ENCODE data around the gene TUFT1. TPM values are rescaled to one million over a fixed set of nuclear protein-coding genes. Genes with fewer than 3 reads are reported as not detected.

The TUFT1 gene
- total RNA-seq, 4 donors from 2014 or later, result 15.1 to 20.4 (median 17.5) TPM

- Histone ChIP-seq H3K9me3 (no peaks in the 10 kb centered on the region), H3K27me3 (peaks cover 3% of the 10 kb centered on the region), H3K36me3 (no peaks in the 10 kb centered on the region), H3K4me3 (no peak overlapping the region), H3K27ac (no peak overlapping the region), H3K4me1 (peaks cover 2 to 24% (median 9%) of the 10 kb centered on the region in 3 donors)
- ATAC-seq, result no peak
- WGBS, 2 donors (ENCODE audit: low coverage in 1 of 2), result 70% methylated on average over 4 of the region's 6 CpGs; no CpG with 5 or more reads in 1 of the 2 donors
- TF ChIP-seq CTCF (IDR thresholded peaks at IDR 0.05) (no peak), EP300 (IDR thresholded peaks at IDR 0.05) (no peak), POLR2A (IDR thresholded peaks at IDR 0.05) (no peak), POLR2AphosphoS5 (IDR thresholded peaks at IDR 0.05) (no peak)
Observed at GRCh38 chr1:151508833-151509232, 31.3 kb upstream of the TUFT1 start.

- no peak overlapping the region for H3K27ac ChIP-seq
- H3K4me3 ChIP-seq, result no peak overlapping the region
- H3K4me1 ChIP-seq, result peaks cover 2 to 24% (median 9%) of the 10 kb centered on the region in 3 donors
- 87 to 100% methylated on average over 2 to 13 of the region's 15 CpGs for WGBS, 2 donors (ENCODE audit: low coverage in 1 of 2)
- peaks cover 6% of the 10 kb centered on the region for H3K27me3 ChIP-seq
- TF ChIP-seq POLR2AphosphoS5 (IDR thresholded peaks at IDR 0.05) (no peak), EP300 (IDR thresholded peaks at IDR 0.05) (no peak), POLR2A (IDR thresholded peaks at IDR 0.05) (no peak), CTCF (IDR thresholded peaks at IDR 0.05) (no peak)
- H3K9me3 ChIP-seq, result no peaks in the 10 kb centered on the region
- no peaks in the 10 kb centered on the region for H3K36me3 ChIP-seq
- no peak for ATAC-seq
Observed at GRCh38 chr1:151509350-151510019, 30.6 kb upstream of the TUFT1 start.

GRCh38 chr1:151510020-151510405 is 30.1 kb upstream of the TUFT1 start:
- Histone ChIP-seq H3K4me3 (no peak overlapping the region), H3K27ac (peak overlapping the region in 1 of 4 donors; percentile 88), H3K9me3 (no peaks in the 10 kb centered on the region), H3K36me3 (no peaks in the 10 kb centered on the region), H3K4me1 (peaks cover 2 to 24% (median 9%) of the 10 kb centered on the region in 3 donors), H3K27me3 (peaks cover 6% of the 10 kb centered on the region)
- 51 to 70% methylated on average over 4 to 6 of the region's 9 CpGs for WGBS, 2 donors (ENCODE audit: low coverage in 1 of 2)
- ATAC-seq, result no peak
- no peak for TF ChIP-seq POLR2A (IDR thresholded peaks at IDR 0.05)
- no peak for TF ChIP-seq CTCF (IDR thresholded peaks at IDR 0.05)
- no peak for TF ChIP-seq EP300 (IDR thresholded peaks at IDR 0.05)
- TF ChIP-seq POLR2AphosphoS5 (IDR thresholded peaks at IDR 0.05), result no peak

- H3K36me3 ChIP-seq, result no peaks in the 10 kb centered on the region
- H3K9me3 ChIP-seq, result no peaks in the 10 kb centered on the region
- H3K4me3 ChIP-seq, result peak overlapping the region; percentile 57 to 78
- H3K4me1 ChIP-seq, result peaks cover 2 to 24% (median 9%) of the 10 kb centered on the region in 3 donors
- peak overlapping the region; percentile 30 to 89 (median 86) for H3K27ac ChIP-seq
- no peak for ATAC-seq
- H3K27me3 ChIP-seq, result peaks cover 6% of the 10 kb centered on the region
- WGBS, 2 donors (ENCODE audit: low coverage in 1 of 2), result 4 to 7% methylated on average over 10 of the region's 10 CpGs
- no peak for TF ChIP-seq POLR2AphosphoS5 (IDR thresholded peaks at IDR 0.05)
- no peak for TF ChIP-seq EP300 (IDR thresholded peaks at IDR 0.05)
- no peak for TF ChIP-seq POLR2A (IDR thresholded peaks at IDR 0.05)
- TF ChIP-seq CTCF (IDR thresholded peaks at IDR 0.05), result no peak
Observed at GRCh38 chr1:151510614-151510956, 29.5 kb upstream of the TUFT1 start.
